HL-60 (cell line): Measurements from ENCODE around the gene SSX2IP.

Experiments used
- DNase-seq, 2 experiments: peaks; one replicate each; pipeline ENCODE4 v3.0.0-alpha.2; 2010 to 2020; ENCODE audit warnings: low read depth in 1 of 2, low spot score in 1 of 2
- H3K27ac ChIP-seq: fragments of 250-450 bp; sonication (Bioruptor Pico); replicated peaks from 2 replicates; pipeline ENCODE4 v1.5.1; 2020; ENCODE audit warnings: mild to moderate bottlenecking, moderate library complexity
- H3K27me3 ChIP-seq: fragments of 250-450 bp; sonication (Bioruptor Pico); 2 replicates; pipeline ENCODE4 v1.5.1; 2021; ENCODE audit warnings: mild to moderate bottlenecking, moderate library complexity; ENCODE audit not compliant: insufficient read depth, poor library complexity, severe bottlenecking
- H3K4me3 ChIP-seq: replicated peaks from 2 replicates; pipeline ENCODE4 v1.5.1; 2011; ENCODE audit warnings: mild to moderate bottlenecking, control low read depth, low read length; ENCODE audit not compliant: insufficient read depth
- CTCF ChIP-seq: IDR thresholded peaks from one replicate; pipeline ENCODE4 v1.5.1; 2011; ENCODE audit warnings: low read length, control low read depth, inconsistent platforms; ENCODE audit not compliant: insufficient read depth
- GABPA ChIP-seq: IDR thresholded peaks from 2 replicates; pipeline ENCODE4 v1.6.1; 2012; ENCODE audit warnings: low read depth
- POLR2AphosphoS5 ChIP-seq: IDR thresholded peaks from 2 replicates; pipeline ENCODE4 v1.6.1; 2012; ENCODE audit warnings: low read depth
- REST ChIP-seq: IDR thresholded peaks from 2 replicates; pipeline ENCODE4 v1.6.1; 2012; ENCODE audit warnings: low read depth; ENCODE audit not compliant: insufficient replicate concordance
- SPI1 ChIP-seq: IDR thresholded peaks from 2 replicates; pipeline ENCODE4 v1.6.1; 2012; ENCODE audit warnings: low read depth, mild to moderate bottlenecking, borderline replicate concordance

SSX2IP gene

GRCh38 chr1:84635429-84635828 lies 54.8 kb downstream of the SSX2IP start:
- Histone ChIP-seq H3K4me3 (no peak overlapping the region), H3K27ac (no peak overlapping the region), H3K27me3 (no peaks in the 10 kb centered on the region)
- DNase-seq = no peak
- TF ChIP-seq SPI1 (no peak), POLR2AphosphoS5 (no peak), GABPA (no peak), CTCF (no peak), REST (no peak)

- no peak overlapping the region for H3K4me3 ChIP-seq
- TF ChIP-seq REST = no peak
- H3K27ac ChIP-seq = no peak overlapping the region
- DNase-seq = no peak
- H3K27me3 ChIP-seq = no peaks in the 10 kb centered on the region
Measured at GRCh38 chr1:84634536-84635205, 55.6 kb downstream of the SSX2IP start.

GRCh38 chr1:84632673-84633434 lies 57.4 kb downstream of the SSX2IP start:
- H3K4me3 ChIP-seq = no peak overlapping the region
- DNase-seq = no peak
- H3K27me3 ChIP-seq = no peaks in the 10 kb centered on the region
- TF ChIP-seq GABPA = no peak
- TF ChIP-seq CTCF = no peak
- no peak for TF ChIP-seq POLR2AphosphoS5
- no peak for TF ChIP-seq SPI1
- TF ChIP-seq REST = no peak
- H3K27ac ChIP-seq = no peak overlapping the region
